Activated CD8-positive, alpha-beta memory T cell treated with anti-CD3 and anti-CD28 coated beads, Interleukin-2, amount 50 U/mL, for 24 hours (primary cell): ENCODE data around the gene ISG20L2.
"Not testable (repeated sequence)": the region's sequence is repeated elsewhere in the genome, so short reads cannot be mapped to it uniquely, and the experiment has no call there.

Experiments
- DNase-seq: peaks from one replicate; pipeline ENCODE4 v3.0.0-alpha.2; 2020; ENCODE audit errors: extremely low read depth

ISG20L2 gene, protein sequence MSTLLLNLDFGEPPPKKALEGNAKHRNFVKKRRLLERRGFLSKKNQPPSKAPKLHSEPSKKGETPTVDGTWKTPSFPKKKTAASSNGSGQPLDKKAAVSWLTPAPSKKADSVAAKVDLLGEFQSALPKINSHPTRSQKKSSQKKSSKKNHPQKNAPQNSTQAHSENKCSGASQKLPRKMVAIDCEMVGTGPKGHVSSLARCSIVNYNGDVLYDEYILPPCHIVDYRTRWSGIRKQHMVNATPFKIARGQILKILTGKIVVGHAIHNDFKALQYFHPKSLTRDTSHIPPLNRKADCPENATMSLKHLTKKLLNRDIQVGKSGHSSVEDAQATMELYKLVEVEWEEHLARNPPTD

DNA sequence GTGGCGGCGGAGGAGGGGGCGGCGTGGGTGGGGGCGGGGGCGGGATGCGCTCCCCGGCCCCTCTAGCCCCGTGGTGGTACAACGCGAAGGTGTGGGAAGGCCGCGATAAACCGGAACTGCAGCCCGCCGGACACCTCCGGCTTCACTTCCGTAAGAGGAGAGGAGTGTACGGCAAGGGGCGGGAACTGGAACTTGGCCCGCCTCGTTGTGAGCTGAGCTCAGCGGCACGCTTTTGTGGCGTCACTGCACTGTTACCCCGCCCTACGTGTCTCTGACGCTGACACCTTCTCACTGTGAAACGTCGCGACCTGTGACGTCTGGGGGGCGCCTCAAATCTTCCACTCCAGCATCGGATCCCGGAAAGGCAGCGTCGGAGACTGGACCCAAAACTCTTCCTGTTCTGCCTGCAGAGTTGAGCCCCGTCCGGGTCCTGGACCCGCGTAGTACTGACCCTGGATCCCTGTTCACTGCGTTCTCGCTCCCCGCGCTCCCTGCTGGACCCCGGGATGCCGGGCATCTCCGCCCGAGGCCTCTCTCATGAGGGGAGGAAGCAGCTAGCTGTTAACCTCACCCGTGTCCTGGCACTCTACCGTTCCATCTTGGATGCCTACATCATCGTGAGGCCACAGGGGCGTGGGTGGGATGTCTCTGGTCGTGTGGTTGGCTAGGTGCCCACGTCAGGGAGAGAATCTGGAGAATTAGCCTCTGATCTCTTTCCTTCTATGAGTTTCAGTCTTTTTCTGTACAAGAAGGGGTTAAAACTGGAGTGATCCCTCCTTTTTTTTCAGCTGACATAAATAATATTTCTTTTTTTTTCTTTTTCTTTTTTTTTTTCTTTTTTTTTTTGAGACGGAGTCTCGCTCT lies at the start of gene ISG20L2:
TSS of gene ISG20L2 (minus strand) at position 168 of the 864 bp plus-strand sequence. CDS start 1,114 bp downstream, outside the sequence.
- peak; percentile 93 for DNase-seq

DNA sequence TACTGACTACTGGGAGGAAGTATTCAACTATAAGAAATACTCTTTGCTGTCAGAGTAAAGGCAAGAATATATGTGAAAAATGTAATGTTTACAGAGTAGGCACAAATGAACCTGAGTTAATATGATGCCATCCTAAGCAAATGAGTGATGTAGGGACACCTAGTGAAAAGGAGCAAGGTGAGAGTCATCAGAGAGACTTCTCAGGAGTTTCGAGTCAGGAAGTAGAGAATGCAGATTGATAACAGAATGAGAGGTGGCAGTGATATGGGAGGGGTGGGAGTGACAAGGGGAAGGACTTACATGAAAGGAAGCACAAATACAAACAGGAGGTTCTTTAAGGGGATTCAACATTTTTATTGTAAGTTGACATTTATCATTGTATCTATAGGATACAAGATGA lies 49.0 kb upstream of the ISG20L2 start:
- no peak for DNase-seq

DNA sequence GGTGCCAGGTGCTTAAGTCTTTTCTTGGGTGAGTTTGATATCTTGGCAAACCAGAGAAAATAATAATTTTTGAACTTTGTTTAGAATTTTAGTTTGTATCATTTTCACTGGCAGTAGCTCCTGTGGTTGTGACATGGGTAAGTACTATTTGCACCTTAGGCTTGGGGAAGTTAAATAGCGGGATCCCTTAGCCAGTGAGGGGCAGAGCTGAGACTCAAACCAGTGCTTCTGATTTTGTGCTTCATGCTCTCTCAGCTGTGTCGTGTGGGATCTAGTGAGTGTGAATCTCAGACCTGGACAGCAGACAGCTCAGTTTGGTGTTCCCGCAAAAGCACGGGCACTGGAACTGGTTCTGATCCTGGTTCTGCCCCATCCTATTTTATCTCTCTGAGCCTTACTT lies 48.4 kb upstream of the ISG20L2 start:
- no peak for DNase-seq

DNA sequence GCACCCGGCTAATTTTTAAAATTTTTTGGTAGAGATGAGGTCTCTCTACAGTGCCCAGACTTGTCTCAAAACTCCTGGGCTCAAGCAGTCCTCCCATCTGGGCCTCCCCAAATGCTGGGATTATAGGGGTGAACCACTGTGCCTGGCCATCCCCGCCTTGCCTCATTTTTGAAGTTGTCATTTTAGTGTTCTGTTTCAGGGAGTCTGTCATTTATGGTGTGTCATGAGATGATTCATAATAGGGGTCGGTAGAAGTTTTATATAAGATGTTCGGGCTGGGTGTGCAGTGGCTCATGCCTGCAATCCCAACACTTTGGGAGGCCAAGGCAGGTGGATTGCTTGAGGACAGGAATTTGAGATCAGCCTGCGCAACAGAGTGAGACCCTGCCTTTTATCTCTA lies 47.2 kb upstream of the ISG20L2 start:
- DNase-seq = no peak

DNA sequence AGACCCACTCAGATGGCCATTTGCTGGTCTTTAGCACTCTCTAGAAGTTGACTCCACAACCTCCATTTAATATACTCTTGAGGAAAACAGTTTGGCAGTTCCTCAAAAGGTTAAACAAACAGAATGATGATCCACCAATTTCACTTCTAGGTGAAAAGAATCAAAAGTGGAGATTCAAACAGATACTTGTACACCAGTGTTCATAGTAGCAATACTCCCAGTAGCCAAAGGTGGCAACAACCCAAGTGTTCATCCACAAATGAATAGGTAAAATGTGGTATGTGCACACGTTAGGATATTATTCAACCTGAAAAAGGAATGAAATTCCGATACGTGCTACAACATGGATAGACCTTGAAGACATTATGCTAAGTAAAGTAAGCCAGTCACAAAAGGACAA lies 45.0 kb upstream of the ISG20L2 start:
- no peak for DNase-seq

DNA sequence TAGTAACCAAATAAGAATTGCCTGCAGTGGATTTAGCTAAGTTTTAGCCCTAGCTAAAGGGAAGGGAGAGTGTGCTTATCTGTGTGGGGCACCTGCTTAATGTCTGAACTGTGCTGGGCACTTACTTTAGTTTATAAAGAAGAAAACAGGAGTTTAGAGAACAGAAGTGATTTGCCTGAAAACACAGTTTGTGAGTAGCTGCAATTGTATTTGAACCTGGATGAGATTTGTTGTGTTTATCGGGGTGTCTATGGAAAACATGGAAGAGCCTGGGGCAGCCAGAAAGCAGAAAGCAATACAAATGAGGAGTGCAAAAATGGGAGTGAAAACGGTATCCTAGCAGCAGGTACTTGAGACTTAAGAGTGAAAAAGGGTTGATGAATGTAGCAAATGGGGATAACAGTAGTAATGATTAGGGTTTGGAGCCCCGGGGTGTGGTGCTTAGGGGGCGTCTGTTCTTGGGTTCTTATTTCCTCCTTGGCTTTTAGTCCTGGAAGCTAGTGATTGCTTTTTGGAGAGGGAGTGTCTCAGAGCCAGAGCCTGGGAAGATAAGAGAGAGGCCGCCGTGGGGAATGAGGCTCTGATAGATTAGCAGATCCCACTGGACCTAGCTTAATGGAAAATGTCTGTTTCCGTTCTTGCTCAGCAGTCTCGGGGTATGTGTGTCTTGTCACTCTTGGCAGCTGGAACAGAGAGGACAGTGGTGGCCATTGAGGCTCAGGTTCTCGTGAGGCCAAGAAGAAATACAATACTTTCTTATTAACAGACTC lies 44.3 kb upstream of the ISG20L2 start:
- DNase-seq = no peak

DNA sequence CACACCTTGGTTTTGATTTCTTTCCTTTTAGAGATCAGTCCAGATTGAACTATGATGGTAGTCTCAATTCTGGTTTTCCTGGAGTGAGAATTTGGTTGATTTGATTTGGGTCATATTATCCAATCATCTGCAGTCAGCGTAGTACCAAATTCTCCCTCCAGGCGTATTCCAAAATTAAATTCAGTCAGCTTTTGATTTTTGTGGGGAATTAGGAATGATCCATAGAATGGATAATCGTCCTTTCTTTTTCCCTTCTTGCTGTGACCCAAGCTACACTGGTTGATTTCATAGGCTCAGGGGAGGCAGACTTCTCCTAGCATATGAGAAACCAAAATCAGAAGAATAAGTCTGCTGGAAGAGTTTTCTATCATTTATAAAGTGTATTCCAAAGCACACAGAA lies 43.7 kb upstream of the ISG20L2 start:
- DNase-seq = no peak

DNA sequence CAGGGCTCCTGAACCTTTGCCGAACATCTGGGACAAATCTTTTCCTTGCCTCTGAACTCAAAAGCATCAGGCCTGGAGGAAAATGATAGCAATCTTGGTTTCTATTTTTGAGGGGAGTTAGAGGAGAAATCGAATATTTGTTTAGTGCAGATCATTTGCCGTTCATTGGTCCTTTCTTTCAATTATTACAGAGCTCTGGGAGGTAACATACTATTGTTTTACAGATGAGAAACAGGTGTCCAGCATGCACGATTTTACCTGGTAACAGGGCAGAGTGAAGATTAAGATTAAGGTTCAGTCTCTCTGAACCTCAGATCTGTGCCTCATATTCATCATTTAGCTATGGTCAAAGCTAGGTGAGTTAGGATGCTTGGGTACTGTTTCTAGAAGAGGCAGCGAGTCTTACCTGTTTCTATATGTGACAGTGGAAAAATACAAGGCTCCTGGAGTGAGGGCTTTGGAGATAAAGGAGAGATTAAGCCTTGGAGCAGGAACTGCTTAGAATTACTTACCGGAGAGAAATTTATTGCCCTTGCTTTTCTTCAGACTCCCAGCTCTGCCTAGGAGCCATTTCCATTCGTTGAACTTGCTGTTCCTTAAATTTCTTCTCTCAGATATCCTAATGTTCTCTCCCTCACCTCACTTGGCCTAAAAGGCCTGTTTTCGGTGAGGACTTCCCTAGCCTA lies 40.2 kb upstream of the ISG20L2 start:
- no peak for DNase-seq

DNA sequence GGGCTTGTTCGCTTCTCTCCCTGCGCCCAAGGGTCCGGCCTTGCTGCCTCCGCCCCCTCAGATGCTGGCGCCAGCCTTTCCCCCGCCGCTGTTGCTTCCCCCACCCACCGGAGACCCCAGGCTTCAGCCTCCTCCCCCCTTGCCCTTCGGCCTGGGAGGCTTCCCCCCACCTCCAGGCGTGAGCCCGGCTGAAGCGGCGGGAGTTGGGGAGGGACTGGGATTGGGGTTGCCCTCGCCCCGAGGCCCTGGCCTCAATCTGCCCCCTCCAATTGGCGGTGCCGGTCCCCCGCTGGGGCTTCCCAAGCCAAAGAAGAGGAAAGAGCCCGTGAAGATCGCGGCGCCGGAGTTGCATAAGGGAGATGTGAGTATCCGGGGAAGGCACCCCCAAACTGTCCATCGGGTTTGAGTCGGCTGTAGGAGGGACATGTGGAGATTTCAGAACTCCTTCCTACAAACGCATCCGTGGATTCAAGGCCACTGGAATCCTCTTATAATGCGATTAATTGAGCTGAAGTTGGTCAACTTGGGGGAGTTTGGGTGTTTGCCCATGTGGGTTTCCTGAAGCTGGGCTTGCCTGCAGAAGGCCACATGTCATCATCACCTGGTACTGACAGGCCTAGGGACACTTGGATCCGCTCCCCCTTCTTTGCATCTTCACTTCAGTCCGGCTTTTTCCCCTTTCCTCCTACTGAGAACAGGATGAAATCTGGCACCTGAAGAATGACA lies 39.5 kb upstream of the ISG20L2 start:
- no peak for DNase-seq

DNA sequence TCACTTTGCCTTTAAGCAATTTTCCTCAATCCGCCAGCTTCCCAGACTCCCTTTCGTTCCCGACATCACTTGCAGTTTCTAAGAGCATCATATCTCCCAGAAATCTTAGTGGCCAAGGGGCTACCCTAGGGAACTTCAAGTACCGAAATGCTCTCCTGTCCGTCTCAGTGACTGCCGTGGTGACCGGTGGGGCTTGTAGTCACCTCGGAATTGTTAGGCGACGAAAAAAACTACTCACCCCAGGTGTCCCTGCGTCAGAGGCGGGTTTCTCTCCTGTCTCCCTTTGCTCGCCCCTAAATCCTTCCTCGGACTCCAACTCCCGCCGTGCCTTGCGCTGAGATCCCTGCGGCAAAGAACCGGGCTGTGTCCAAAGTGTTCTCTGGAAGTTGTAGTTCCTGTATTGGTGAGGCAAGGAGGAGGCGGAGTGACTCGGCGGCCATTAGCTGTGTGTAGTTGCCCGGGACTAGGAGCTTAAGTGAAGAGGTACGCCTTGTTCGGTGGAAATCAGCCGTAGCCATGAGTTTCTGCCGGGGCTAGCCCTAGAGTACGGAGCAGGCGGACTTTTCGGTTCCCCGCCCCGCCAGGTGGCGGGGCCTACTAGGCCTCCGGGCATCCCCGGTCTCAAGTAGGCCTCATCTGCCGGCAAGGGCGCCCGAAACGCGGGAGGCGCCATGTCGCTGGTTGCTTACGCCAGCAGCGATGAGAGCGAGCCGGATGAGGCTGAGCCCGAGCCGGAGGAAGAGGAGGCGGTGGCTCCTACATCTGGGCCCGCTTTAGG lies 38.7 kb upstream of the ISG20L2 start, which contains the start of gene PRCC:
TSS of gene PRCC (plus strand) at position 435 of the 778 bp plus-strand sequence. CDS start at position 672, 237 bp downstream.
- peak; percentile 95 for DNase-seq

DNA sequence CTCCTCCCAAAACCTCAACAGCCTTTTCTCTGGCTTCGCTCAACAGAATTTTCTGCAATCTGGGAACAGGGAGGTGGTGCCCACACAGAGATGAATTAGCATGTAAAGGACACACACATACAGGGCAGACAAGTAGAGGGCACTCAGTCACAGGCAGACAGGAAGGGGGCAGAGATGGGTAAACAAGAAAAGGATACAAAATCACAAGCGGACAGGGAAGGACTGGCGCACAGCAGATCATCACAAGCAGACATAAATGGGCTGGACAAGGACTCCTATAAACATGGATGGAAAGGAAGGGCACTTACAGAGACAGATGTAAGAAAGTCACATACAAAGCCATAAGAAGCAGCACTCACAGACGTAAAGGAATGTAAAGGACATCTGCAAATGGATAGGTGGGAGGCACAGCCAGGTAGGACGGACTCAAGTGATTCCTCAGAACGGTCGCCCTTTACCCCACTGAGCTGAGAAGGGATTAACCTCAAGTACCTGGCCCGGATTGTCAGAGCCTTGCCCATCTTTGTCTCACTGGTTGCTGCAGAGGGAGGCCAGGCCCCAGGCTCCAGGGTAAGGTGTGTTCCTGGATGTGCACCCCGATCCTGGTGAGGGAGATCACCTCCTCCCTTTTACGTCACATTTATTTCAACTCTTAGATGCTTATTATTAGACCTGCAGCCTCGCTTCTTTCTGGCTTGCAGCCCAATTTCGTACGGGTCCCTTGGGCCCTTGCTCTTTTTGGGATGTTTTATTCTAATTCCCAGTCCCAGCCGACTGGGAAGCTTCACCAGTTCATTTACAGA lies 37.9 kb upstream of the ISG20L2 start:
- DNase-seq = no peak

DNA sequence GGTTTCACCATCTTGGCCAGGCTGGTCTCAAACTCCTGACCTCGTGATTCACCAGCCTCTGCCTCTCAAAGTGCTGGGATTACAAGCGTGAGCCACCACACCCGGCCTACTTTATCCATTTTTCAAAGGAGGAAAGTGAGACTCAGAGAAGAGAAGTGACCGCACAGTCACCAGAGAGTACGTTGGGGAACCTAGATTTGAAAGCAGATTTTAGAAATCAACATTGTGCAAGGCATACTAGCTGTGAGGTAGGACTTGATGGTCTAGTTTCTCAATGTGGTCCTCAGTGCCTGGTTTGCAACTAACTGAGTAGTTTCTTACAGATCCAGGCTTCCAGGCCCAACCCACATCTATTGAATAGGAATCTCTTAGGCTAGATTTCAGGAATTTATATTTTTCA lies 37.1 kb upstream of the ISG20L2 start:
- no peak for DNase-seq

DNA sequence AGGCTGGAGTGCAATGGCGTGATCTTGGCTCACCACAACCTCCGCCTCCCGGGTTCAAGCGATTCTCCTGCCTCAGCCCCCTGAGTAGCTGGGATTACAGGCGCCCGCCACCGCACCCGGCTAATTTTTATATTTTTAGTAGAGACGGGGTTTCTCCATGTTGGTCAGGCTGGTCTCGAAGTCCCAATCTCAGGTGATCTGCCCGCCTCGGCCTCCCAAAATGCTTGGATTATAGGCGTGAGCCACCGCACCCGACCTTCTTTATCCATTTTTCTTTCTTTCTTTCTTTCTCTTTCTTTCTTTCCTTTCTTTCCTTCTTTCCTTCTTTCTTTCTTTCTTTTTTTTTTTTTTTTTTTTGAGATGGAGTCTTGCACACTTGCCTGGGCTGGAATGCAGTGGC lies 36.6 kb upstream of the ISG20L2 start:
- DNase-seq = not testable (repeated sequence)

DNA sequence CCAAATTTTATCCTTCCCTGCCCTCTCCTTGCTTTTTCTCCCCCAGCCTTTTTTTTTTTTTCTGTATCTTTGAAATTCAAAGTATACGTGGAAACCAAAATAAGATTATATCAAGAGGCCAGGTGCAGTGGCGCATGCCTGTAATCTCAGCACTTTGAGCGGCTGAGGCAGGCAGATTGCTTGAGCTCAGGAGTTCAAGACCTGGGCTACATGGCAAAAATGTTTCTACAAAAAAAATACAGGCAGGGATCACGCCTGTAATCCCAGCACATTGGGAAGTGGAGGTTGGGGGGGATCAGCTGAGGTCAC lies 32.2 kb upstream of the ISG20L2 start:
- DNase-seq = no peak

DNA sequence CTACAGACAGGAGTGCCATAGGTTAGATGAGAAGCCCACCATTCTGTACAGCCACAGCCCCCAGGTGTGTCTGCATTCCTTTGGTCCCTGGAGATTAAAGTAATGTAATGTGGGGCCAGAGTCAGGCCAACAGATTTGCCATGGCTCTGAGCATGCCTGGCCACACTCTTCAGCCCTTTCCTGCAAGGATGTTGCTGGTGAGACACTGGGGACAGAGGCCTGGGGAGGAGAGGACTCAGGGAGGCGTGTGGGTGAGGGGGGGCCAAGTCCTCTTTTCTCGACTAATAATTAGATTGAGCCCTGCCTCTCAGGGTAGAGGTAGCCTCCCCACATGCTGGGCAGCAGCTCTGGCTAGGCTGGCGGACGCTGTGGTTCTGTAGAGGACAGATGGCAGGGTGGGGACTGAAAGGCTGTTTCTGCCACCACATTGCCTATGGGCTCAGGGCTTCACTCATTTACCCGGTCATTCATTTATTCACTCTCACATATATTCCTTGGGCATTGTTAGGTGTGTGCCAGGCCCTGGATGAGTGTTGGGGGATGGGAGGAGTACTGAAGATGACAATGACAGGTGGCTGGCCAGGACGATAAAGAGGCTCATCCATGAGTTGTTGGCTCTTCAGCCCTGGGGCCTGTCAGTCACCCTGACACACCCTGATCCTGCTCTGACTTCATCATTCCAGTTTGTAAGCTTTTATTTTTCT lies 31.7 kb upstream of the ISG20L2 start:
- DNase-seq = no peak

DNA sequence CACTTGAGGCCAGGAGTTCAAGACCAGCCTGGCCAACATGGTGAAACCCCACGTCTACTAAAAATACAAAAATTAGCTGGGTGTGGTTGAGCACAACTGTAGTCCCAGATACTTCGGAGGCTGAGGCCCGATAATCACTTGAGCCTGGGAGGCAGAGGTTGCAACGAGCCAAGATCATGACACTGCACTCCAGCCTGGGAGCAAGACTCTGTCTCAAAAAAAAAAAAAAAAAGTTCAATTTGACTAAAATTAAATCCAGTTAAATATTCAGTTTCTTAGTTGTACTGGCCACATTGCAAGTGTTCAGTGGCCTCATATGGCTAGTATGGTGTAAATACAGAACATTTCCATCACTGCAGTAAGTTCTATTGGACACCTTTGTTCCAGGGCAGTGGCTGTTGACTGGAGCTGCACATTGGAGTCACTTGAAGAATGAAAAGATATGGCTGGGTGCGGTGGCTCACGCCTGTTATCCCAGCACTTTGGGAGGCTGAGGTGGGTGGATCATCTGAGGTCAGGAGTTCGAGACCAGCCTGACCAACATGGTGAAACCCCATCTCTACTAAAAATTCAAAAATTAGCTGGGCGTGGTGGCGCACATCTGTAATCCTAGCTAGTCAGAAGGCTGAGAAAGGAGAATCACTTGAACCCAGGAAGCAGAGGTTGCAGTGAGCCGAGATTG lies 29.1 kb upstream of the ISG20L2 start:
- DNase-seq = not testable (repeated sequence)

DNA sequence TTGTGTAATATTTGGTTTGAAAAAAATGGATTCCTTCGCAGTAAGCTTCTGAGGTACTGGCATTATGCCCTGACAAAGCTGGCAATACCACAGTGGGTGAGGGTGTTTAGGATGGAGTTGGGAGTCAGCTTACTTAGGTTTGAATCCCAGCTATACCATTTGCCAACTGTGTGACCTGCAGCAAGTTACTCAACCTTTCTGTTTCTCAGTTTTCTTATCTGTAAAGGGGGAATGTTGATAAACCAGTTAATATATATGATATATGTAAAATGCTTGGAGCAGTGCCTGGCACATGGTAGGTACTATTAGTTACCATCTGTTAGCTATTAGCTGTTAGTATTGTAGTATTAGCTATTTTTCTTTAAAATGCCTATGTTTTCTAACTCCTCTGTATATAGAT lies 27.8 kb upstream of the ISG20L2 start:
- no peak for DNase-seq

DNA sequence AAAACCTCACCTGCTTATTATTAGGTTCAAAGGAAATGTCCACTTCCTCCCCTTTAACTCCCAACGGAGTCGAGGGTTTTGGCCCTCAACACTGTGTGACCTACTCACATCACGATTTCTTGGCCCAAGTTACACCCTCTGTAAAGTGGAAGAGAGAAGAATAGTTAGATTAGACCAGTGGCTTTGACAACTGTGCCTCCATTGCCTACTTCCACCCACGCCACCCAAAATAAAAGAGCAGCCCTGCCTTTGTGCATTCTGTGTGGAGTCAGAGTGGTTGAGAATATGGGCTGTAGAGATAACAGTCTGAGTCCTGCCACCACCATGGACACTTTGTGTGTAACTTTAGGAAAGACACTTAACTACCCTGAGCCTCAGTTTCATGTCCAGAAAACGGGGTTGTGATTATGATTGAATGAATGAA lies 27.0 kb upstream of the ISG20L2 start:
- no peak for DNase-seq
